Right lobe of liver (tissue), 6 donors: ENCODE results near the gene PRKAR1A. TPM values are rescaled to one million over a fixed set of nuclear protein-coding genes. Genes with fewer than 3 reads are reported as not detected.

Experiments
- ATAC-seq, 4 donors: fragments of 200-7000 bp; cut with Tn5 transposase; one replicate each; pipeline ENCODE4 v1.9.1; 2020; ENCODE audit warnings: mild to moderate bottlenecking in 4 of 4, moderate library complexity in 4 of 4
- DNase-seq, 3 donors: peaks; one replicate each; pipeline ENCODE4 v3.0.0-alpha.2; 2020
- H3K27ac ChIP-seq, 3 donors: fragments of 200-600 bp; one replicate each; pipeline ENCODE4 v1.8.0; 2022
- H3K27me3 ChIP-seq, 2 donors: fragments of 200-600 bp; one replicate each; pipeline ENCODE4 v1.8.0; 2022
- H3K36me3 ChIP-seq, 4 donors: fragments of 200-600 bp; sonication (generic) in 1 of 4; one replicate each; pipeline versions ENCODE4 v1.5.1 to v1.8.0; 2017 to 2022; ENCODE audit warnings: control low read depth in 1 of 4
- H3K4me1 ChIP-seq, 4 donors: fragments of 200-600 bp; sonication (generic) in 1 of 4; one replicate each; pipeline versions ENCODE4 v1.5.1 to v1.8.0; 2017 to 2022; ENCODE audit warnings: control low read depth in 1 of 4
- H3K4me3 ChIP-seq, 3 donors: fragments of 200-600 bp; one replicate each; pipeline ENCODE4 v1.8.0; 2022
- H3K9me3 ChIP-seq, 4 donors: fragments of 200-600 bp; sonication (generic) in 1 of 4; one replicate each; pipeline versions ENCODE4 v1.5.1 to v1.8.0; 2017 to 2022; ENCODE audit warnings: control low read depth in 1 of 4
- CTCF ChIP-seq, 4 donors: fragments of 200-600 bp in 3 of 4; fragments of 450-650 bp in 1 of 4; IDR thresholded peaks; one replicate each; pipeline versions ENCODE4 v1.5.1 to v1.8.0; 2016 to 2022; ENCODE audit warnings: antibody characterized with exemption in 4 of 4, mild to moderate bottlenecking in 2 of 4
- POLR2A ChIP-seq: fragments of 450-650 bp; IDR thresholded peaks from one replicate; pipeline ENCODE4 v1.6.1; 2017; ENCODE audit warnings: antibody characterized with exemption, mild to moderate bottlenecking
- whole genome bisulfite sequencing: methylation state at CpG from one replicate; pipeline ENCODE4 v1.1.6; 2018; ENCODE audit warnings: low coverage, low lambda C conversion rate; ENCODE audit not compliant: insufficient coverage; ENCODE audit errors: missing lambda C conversion rate; 5-methylcytosine and 5-hydroxymethylcytosine counted together
- intact Hi-C, 2 donors: fragments of 100-400 bp; cut with DNase I; formaldehyde crosslinking; loops; one replicate each; pipeline versions ENCODE4 v1.11.2 to v1.14.1; 2022
- total RNA-seq, 6 experiments: library from RNA; depleted of rRNA in 2 of 6; stranded (reverse); fragments of >200 nt in 2 of 6; fragmentation: NEBNext Ultra II Directional in 3 of 6; extraction: Animal tissue kit (Norgen Biotek cat#: 25700) in 3 of 6; gene quantifications; one replicate each; pipeline versions ENCODE4 v1.1.0 to v1.2.4, GENCODE V29; 2016 to 2023
- donor health status: DM: no; HTN: yes; CAD: no.
- donor health status: DM: no; HTN: no; CAD: no.
- donor health status: DM: no; HTN: no; CAD: no.
- donor health status: DM: no; HTN: yes; CAD: no.
- donor health status: DM: no; HTN: yes; CAD: no.

Gene PRKAR1A
- total RNA-seq, 6 experiments from 2014 or later, result 109 to 172 (median 136) TPM

GRCh38 chr17:68507576-68507975 is 4.7 kb upstream of the PRKAR1A start:
- WGBS, result 29% methylated on average over 2 of the region's 3 CpGs
- no peak for ATAC-seq

GRCh38 chr17:68509141-68510057 is 2.8 kb upstream of the PRKAR1A start:
- H3K36me3 ChIP-seq, result no peaks in the 10 kb centered on the region
- H3K27ac ChIP-seq, result peak overlapping the region in 1 of 3 donors; percentile 42
- no peak overlapping the region for H3K4me3 ChIP-seq
- DNase-seq (peak; percentile 59 to 77 (median 68)), ATAC-seq (peak in 3 of 4 donors; percentile 2 to 4 (median 3))
- no peaks in the 10 kb centered on the region for H3K27me3 ChIP-seq
- TF ChIP-seq POLR2A (no peak), CTCF (IDR thresholded peaks at IDR 0.05) (no peak)
- no peaks in the 10 kb centered on the region for H3K9me3 ChIP-seq
- 37% methylated on average over 9 of the region's 9 CpGs for WGBS
- peaks cover 0 to 10% (median 5%) of the 10 kb centered on the region in 4 donors for H3K4me1 ChIP-seq
- intact Hi-C loops, result no loop called here

More at GRCh38 chr17:68507576-68507975, 4.7 kb upstream of the PRKAR1A start:
- Histone ChIP-seq H3K27me3 (no peaks in the 10 kb centered on the region), H3K36me3 (no peaks in the 10 kb centered on the region), H3K4me3 (no peak overlapping the region), H3K9me3 (no peaks in the 10 kb centered on the region), H3K4me1 (no peaks in the 10 kb centered on the region), H3K27ac (no peak overlapping the region)
- DNase-seq, result no peak
- no peak for TF ChIP-seq POLR2A
- no peak for TF ChIP-seq CTCF (IDR thresholded peaks at IDR 0.05)
- intact Hi-C loops, result no loop called here

- Histone ChIP-seq H3K27ac (peak overlapping the region; percentile 99 to 100 (median 99)), H3K4me3 (peak overlapping the region; percentile 80 to 88 (median 82)), H3K27me3 (no peaks in the 10 kb centered on the region), H3K4me1 (peaks cover 0 to 14% (median 5%) of the 10 kb centered on the region in 4 donors), H3K9me3 (no peaks in the 10 kb centered on the region), H3K36me3 (peaks cover 0 to 13% (median 0%) of the 10 kb centered on the region in 4 donors)
- DNase-seq, result no peak
- TF ChIP-seq POLR2A (no peak), CTCF (IDR thresholded peaks at IDR 0.05) (peak in 2 of 4 donors; percentile 21 to 29)
- intact Hi-C loops, result no loop called here
- ATAC-seq, result no peak
- 15% methylated on average over 7 of the region's 10 CpGs for WGBS
Observed at GRCh38 chr17:68511254-68511670, 968 bp upstream of the PRKAR1A start.

- Histone ChIP-seq H3K36me3 (peaks cover 0 to 18% (median 0%) of the 10 kb centered on the region in 4 donors), H3K4me3 (peak overlapping the region; percentile 80 to 88 (median 82)), H3K27me3 (no peaks in the 10 kb centered on the region), H3K9me3 (no peaks in the 10 kb centered on the region), H3K27ac (peak overlapping the region; percentile 99 to 100 (median 99)), H3K4me1 (peaks cover 0 to 16% (median 5%) of the 10 kb centered on the region in 4 donors)
- DNase-seq (peak; percentile 86 to 89 (median 88)), ATAC-seq (peak; percentile 61 to 71 (median 64))
- intact Hi-C loops, result no loop called here
- WGBS, result under 1% methylated on average over 36 of the region's 49 CpGs
- TF ChIP-seq POLR2A (peak; percentile 52), CTCF (IDR thresholded peaks at IDR 0.05) (no peak)
Observed at GRCh38 chr17:68511671-68512246, 471 bp upstream of the PRKAR1A start.
